Activated gamma-delta T cell treated with anti-CD3 and anti-CD28 coated beads, Interleukin-2, amount 50 U/mL, for 16 hours (primary cell): ENCODE data around the gene POU2F3.

ENCODE experiments used
- DNase-seq: peaks from one replicate; pipeline ENCODE4 v3.0.0-alpha.2; 2020; ENCODE audit warnings: low read depth

Gene POU2F3

DNA sequence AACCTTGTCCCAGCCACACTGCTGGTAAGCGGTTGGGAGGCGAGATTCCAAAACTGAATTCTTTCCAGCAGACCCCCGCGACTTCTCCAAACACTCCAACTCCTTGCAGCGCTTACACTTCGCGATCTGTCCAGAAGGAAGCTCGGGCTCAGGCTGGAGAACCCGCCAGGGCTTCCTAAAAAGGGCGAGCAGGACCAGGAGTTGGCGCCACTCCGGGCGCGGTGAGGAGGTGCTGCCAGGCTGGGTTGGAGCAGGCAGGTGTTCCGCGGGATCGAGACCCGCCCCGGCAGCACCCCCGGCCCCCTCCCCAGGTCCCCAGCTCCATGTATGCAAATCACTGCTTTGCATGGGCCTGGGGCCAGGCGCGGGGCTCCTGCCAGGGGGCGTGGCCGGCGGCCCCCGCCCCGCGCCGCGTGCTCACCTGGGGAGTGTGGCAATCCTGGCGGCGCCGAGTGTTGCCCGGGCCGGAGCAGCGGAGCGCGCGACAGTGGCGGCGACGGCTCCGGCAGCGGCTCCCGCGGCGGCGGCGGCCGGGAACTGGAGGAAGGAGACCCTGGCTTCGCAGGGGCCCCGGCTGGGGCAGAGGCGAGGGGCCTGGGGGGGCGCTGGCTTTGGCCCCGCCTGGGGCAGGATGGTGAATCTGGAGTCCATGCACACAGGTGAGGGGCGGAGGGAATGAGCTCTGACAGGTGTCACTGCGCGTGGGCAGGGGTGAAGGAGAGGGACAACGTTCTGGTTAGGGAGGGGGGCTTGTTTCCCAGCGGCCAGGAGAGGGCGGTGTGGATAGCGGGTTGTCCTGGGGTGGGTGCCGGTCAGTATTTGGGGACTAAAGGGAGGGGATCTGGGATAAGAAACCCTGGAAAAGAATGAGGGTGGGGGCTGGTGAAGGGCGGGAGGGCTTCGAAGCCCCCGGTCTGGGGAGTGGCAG, at the start of gene POU2F3:
Gene POU2F3, plus strand, starts transcription at position 428 of the 928 bp plus-strand sequence. Its CDS starts 204 bp downstream, at position 632.
- no peak for DNase-seq

DNA sequence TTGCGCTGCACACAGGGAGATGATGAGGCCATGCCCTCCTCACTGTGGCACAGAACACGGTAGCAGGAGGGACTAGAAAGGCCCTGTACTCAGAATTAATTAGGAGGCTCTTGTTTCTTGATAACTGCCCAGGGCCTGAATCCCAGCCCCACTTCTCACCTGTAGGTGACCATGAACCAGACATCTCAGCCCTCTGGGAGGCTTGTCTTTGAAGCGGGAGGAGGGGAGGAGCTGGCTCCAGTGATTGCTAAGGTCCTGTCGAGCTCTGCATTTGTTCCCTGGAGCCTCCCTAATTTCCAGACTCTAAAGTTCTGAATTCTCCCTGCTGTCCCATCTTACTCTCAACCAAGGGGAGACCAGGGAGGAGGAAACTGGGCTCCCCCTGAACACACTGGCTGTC, 48.9 kb upstream of the POU2F3 start:
- no peak for DNase-seq

DNA sequence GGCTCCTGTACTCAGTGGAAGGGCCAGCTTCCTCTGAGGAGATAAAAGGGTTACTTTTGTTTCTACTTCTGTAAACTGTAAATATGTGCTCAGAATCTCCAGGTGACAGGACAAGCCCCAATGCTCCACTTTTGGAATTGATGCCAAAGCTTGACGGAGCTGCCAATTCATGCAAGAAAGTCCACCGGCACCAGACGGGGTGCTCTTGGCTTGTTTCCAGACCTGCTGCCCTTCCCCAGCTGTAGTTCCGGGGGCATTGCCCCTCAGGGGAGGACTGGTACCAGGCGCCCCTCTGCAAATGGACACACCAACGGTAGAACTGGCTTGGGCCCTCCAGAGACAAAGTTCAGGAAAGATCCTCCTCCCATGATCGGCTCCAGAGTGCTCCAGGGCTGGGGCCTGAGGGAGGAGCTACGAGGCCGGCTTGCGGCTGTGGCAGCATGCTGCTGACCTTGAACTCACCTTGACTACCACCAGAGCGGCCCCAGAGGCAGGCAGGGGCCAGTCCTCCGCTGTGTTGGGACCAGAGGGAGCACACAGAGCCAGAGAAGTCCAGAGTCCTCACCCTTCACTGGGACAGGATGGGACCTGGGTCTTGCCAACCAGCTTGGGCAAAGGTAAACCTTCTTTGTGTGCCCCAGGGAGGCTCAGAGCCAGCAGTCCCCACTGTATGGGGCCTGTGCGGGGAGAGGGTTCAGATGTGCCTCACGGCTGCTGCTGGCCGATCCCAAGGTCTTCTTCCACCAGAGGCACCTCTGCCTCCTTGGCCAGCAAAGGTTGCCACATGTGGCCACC, 46.9 kb upstream of the POU2F3 start:
- DNase-seq = no peak

GRCh38 chr11:120194166-120194565, 45.8 kb upstream of the POU2F3 start:
- no peak for DNase-seq

GRCh38 chr11:120195601-120196320, 44.2 kb upstream of the POU2F3 start:
- DNase-seq = no peak

- DNase-seq = no peak
Observed at GRCh38 chr11:120196826-120197225, 43.1 kb upstream of the POU2F3 start.

GRCh38 chr11:120197251-120197891, 42.6 kb upstream of the POU2F3 start:
- no peak for DNase-seq

GRCh38 chr11:120197977-120198376, 42.0 kb upstream of the POU2F3 start:
- no peak for DNase-seq

GRCh38 chr11:120198403-120198786, 41.5 kb upstream of the POU2F3 start:
- DNase-seq = no peak

DNA sequence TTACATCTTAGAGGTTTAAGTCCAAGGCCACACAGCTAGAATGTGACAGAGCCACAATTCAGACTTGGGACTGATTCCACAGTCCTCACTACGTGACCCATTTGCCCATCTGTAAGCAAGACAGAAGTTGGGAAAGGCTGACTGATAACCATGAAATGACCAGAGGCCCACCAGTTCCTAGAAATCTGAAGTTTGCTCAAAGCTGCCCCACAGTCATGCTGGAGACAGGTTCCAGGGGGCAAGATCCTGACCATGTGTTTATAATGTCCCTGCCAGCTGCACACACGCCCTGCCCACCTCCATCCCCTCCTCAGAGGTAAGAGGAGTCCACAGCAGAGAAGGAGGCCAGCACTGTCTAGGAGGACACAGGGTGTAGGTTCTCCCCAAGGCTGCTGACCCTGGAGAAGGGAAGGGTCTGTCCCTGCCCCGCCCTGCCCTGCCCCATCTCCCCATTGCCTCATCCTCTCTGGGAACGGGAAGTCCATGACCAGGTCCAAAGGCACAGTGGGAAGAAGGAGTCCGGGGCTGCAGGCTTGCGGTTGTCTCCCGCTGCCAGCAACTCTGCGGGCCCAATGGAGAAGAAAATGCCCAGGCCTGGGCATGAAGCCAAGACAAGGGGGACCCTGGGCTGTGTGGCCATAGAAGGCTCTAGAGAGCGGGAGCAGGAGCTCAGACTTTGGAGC, 41.0 kb upstream of the POU2F3 start:
- DNase-seq = no peak

- no peak for DNase-seq
Observed at GRCh38 chr11:120199613-120200012, 40.3 kb upstream of the POU2F3 start.

- DNase-seq = no peak
Observed at GRCh38 chr11:120200677-120201076, 39.3 kb upstream of the POU2F3 start.

- DNase-seq = no peak
Observed at GRCh38 chr11:120201653-120202052, 38.3 kb upstream of the POU2F3 start.

GRCh38 chr11:120203626-120204025, 36.3 kb upstream of the POU2F3 start:
- no peak for DNase-seq

- DNase-seq = no peak
Observed at GRCh38 chr11:120205596-120206161, 34.3 kb upstream of the POU2F3 start.

DNA sequence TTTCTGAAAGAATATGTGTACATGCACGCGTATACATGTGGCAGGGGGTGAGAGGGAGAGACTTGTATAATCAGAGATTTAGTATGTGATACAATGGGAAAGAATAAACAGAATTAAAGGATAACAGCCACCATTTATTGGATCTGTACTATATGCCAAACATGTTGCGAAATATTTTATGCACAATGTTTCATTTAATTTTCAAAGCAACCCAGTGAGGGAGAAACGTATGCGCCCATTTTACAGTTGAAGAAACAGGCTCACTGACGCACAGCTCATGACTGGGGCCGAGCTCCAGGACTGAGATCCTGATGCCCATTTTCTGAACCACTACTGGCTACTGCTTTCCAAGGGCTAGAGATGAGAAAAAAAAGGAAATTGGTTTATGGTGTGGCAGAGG, 32.4 kb upstream of the POU2F3 start:
- no peak for DNase-seq

DNA sequence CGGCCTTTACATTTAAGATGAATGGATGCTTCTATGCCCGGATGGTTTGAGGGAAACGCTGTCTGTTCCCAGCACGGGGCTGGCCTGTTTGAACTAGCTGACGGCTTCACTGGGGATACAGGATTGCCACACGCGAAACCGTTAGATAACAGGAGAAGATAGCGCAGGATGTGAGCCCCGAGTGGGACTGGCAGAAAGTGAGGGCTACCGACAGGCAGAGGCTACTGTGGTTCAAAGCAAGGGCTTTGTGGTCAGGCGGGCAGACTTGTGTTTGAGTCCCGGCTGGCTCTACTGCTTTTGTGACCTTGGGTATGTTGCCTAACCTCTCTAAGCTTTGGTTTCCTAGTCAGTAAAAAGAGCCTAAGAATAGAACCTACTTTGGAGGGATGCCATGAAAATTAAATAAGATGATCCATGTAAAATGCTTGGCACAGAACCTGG, 31.9 kb upstream of the POU2F3 start:
- DNase-seq = no peak

GRCh38 chr11:120208777-120209176, 31.2 kb upstream of the POU2F3 start:
- no peak for DNase-seq

DNA sequence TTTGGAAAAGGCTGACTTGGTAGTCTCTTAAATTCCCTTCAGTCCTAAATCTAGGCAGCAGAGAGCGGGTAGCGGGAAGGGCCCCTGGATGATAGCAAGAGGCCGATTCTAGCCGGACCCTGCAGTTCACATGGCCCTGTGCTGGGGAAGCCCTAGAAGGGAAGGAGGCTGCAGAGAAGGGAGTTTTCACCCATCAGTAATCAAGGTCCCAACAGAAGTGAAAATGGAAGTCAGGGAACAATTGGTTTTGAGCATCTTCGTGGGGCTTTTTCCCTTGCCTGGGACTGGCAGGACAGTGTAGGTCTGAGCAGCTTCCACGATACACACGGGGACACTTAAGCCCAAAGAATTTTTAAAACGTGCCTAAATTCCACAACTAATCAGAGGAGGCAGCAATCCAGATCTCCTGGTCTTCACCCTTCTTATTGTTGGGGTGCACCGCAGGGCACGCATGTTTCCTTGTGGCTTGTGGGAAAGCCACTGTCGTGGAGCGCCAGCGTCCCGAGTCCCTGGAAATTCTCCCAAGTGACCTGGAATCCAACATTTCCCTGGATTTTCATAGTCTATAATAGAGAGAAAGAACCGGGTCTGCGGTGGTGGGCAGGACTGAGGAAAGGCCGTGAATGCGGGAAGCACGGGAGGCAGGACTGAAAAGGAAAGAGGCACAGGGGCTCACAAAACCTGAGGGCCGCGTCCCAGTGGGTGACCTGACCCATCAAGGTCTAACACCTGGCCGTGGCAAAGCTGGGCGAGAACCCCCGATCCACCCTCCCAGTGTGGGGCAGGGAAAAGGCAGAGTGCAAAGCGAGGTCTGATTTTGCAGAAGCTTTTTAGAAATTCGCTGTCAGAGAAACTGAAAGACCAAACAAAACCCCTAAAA, 30.0 kb upstream of the POU2F3 start:
- DNase-seq = no peak
